Bronchial epithelial cell (primary cell): ENCODE measurements around the gene KCTD4. TPM values are rescaled to one million over a fixed set of nuclear protein-coding genes. Genes with fewer than 3 reads are reported as not detected.

Source experiments
- DNase-seq: peaks from one replicate; pipeline ENCODE4 v3.0.0-alpha.2; 2010; ENCODE audit warnings: low read depth
- FAIRE-seq: peaks from 2 replicates; lab custom pipeline; 2011; peaks lifted over from hg19 to GRCh38; lab: Jason Lieb, UNC
- H3K27me3 ChIP-seq: 2 replicates; pipeline ENCODE4 v1.5.1; 2011; ENCODE audit warnings: low read length; ENCODE audit not compliant: control insufficient read depth, insufficient read depth
- H3K36me3 ChIP-seq: 2 replicates; pipeline ENCODE4 v1.5.1; 2011; ENCODE audit warnings: low read length; ENCODE audit not compliant: control insufficient read depth, insufficient read depth
- H3K4me3 ChIP-seq: 2 replicates; pipeline ENCODE4 v1.5.1; 2011; ENCODE audit warnings: mild to moderate bottlenecking, low read depth, low read length, control low read depth
- CTCF ChIP-seq: IDR thresholded peaks from 2 replicates; pipeline ENCODE4 v1.5.1; 2011; ENCODE audit warnings: mild to moderate bottlenecking, moderate library complexity, low read length, control low read depth, inconsistent platforms; ENCODE audit not compliant: insufficient read depth, severe bottlenecking
- total RNA-seq: library from RNA; depleted of rRNA; stranded (reverse); fragments of >200 nt; gene quantifications from 2 replicates; pipeline ENCODE4 v1.2.1, GENCODE V29; 2014

KCTD4 gene
- total RNA-seq, 1 donor from 2014 or later = not detected

GRCh38 chr13:45156565-45157361 is 44.1 kb downstream of the KCTD4 start:
- DNase-seq = no peak
- peaks cover 2% of the 10 kb centered on the region for H3K36me3 ChIP-seq
- H3K4me3 ChIP-seq = no peak overlapping the region
- FAIRE-seq = no peak
- H3K27me3 ChIP-seq = no peaks in the 10 kb centered on the region
- no peak for TF ChIP-seq CTCF

DNA sequence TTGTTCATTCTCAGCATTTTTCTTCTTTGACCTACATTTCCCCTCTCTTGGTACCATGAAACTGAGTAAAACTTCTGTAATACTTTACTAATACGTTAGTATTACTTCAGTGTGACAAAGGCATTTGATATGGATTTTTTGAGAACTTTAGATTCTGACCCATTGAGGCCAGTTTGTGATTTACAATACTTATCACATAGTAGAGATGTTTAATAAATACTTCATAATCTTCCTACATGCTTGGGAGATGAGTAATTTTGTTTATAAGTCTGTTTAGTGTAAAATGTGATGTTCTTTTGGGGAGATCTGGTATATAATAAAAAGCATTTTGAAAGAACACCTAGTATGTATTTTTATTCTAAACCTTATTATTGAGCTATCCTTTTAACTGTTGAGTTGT is 50.9 kb downstream of the KCTD4 start:
- FAIRE-seq = no peak
- no peaks in the 10 kb centered on the region for H3K27me3 ChIP-seq
- no peak for TF ChIP-seq CTCF
- DNase-seq = no peak
- H3K36me3 ChIP-seq = no peaks in the 10 kb centered on the region
- no peak overlapping the region for H3K4me3 ChIP-seq

DNA sequence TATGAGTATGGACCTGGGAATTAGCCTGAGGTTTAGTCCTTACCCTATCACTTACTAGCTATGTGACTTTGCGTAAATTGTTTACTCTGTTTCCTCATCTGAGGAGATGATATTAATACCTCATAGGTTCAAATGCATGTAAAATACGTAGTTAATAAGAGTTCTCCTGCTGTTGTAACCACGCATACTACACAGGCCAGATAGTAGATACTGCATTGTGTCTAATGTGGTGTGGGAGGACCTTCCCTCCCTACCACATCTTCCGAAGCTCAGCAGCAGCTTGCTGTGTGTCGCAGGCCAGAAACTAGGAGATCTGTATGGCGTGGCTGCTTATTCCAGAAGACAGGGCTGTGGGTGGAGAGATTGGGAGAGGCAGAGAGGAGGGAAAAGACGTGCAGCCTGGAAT is 57.5 kb downstream of the KCTD4 start:
- no peak overlapping the region for H3K4me3 ChIP-seq
- DNase-seq (no peak), FAIRE-seq (peak; percentile 47)
- TF ChIP-seq CTCF = no peak
- no peaks in the 10 kb centered on the region for H3K27me3 ChIP-seq
- peaks cover under 1% of the 10 kb centered on the region for H3K36me3 ChIP-seq

Other genes with a start within 250 kb of the KCTD4 start
- gene NUFIP1, start 211.6 kb downstream of the KCTD4 start, total RNA-seq = 2.6 and 3.2 TPM in 2 replicates
- gene GPALPP1, start 211.5 kb downstream of the KCTD4 start, total RNA-seq = 16.1 and 23.7 TPM in 2 replicates
- 33.4 and 42.4 TPM in 2 replicates for gene GTF2F2, start 80.5 kb downstream of the KCTD4 start, total RNA-seq
- gene TPT1, start 140.1 kb upstream of the KCTD4 start, total RNA-seq = 6,256 and 7,903 TPM in 2 replicates
- gene SLC25A30, start 217.3 kb upstream of the KCTD4 start, total RNA-seq = 13.8 and 18.4 TPM in 2 replicates